GM10248 (cell line): ENCODE data around the gene GOSR2.

Experiments used
- CTCF ChIA-PET: fragments of 300-600 bp; sonication (Branson Sonifier 250); formaldehyde crosslinking; extraction: SDS; loops from one replicate; lab custom pipeline; 2021; ENCODE audit warnings: antibody characterized with exemption; lab: Yijun Ruan, JAX
- POLR2A ChIA-PET: fragments of 350-650 bp; sonication (Branson Sonifier 250); formaldehyde crosslinking; extraction: SDS; loops from one replicate; lab custom pipeline; 2020; ENCODE audit warnings: antibody characterized with exemption; lab: Yijun Ruan, JAX
- DNase-seq: peaks from one replicate; pipeline ENCODE4 v3.0.0; 2012; ENCODE audit errors: extremely low spot score
- CTCF ChIP-seq: IDR thresholded peaks from 2 replicates; pipeline ENCODE4 v1.5.1; 2012; ENCODE audit warnings: mild to moderate bottlenecking, low read depth; ENCODE audit errors: extremely low read depth, missing control alignments, control extremely low read depth

Gene GOSR2

GRCh38 chr17:46910179-46910927 is 12.6 kb upstream of the GOSR2 start:
- no peak for DNase-seq
- CTCF ChIA-PET: interaction anchor here (1.4 to 3.7 kb wide), 2 partner anchors 9 to 31 kb away, joined by 5 to 14 read pairs; no protein-coding TSS in a partner anchor
- no peak for TF ChIP-seq CTCF
- POLR2A ChIA-PET: no interaction called here

GRCh38 chr17:46911311-46911710 is 11.6 kb upstream of the GOSR2 start:
- no peak for DNase-seq
- POLR2A ChIA-PET: no interaction called here
- CTCF ChIA-PET: interaction anchor here (1.4 to 3.7 kb wide), 2 partner anchors 8 to 30 kb away, joined by 5 to 14 read pairs; no protein-coding TSS in a partner anchor
- no peak for TF ChIP-seq CTCF

GRCh38 chr17:46915596-46915995 is 7.4 kb upstream of the GOSR2 start:
- no peak for DNase-seq
- ChIA-PET POLR2A (no interaction called here), CTCF (interaction anchor here (3.0 kb wide), 1 partner anchor 26 kb away, joined by 13 read pairs; no protein-coding TSS in a partner anchor)
- TF ChIP-seq CTCF: no peak

GRCh38 chr17:46916211-46916610 is 6.7 kb upstream of the GOSR2 start:
- TF ChIP-seq CTCF: no peak
- DNase-seq: no peak
- ChIA-PET CTCF (interaction anchor here (3.0 kb wide), 1 partner anchor 26 kb away, joined by 13 read pairs; no protein-coding TSS in a partner anchor), POLR2A (no interaction called here)

DNA sequence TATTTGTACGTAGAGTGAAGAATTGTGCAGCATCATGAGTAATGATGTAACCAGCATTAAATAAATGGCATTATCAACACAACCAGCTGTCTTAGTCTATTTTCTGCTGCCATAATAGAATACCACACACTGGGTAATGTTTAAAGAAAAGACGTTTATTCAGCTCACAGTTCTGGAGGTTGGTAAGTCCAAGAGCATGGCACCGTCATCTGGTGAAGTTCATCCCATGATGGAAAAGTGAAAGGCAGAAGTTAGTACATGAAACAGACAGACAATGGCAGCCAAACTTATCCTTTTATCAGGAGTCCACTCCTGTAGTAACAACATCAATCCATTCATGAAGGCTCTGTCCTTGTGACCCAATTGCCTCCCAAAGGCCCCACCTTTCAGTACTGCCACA is 6.3 kb upstream of the GOSR2 start:
- DNase-seq: no peak
- TF ChIP-seq CTCF: no peak
- ChIA-PET POLR2A (no interaction called here), CTCF (interaction anchor here (3.0 kb wide), 1 partner anchor 25 kb away, joined by 13 read pairs; no protein-coding TSS in a partner anchor)

DNA sequence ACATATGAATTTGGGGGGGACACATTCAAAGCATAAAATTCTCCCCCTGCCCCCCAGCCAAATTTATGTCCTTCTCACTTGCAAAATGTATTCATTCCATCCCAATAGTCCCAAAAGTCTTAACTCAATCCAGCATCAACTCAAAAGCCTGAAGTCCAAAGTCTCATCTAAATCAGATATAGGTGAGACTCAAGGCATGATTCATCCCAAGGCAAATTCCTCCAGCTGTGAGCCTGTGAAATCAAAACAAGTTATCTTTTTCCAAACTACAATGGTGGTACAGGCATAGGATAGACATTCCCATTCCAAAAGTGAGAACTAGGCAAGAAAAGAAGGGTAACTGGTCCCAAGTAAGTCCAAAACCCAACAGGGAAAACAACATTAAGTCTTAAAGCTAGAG is 5.9 kb upstream of the GOSR2 start:
- ChIA-PET CTCF (interaction anchor here (3.0 kb wide), 1 partner anchor 25 kb away, joined by 13 read pairs; no protein-coding TSS in a partner anchor), POLR2A (no interaction called here)
- TF ChIP-seq CTCF: no peak
- DNase-seq: no peak
